AG04449 (cell line): ENCODE measurements around the gene IGF1R.

ENCODE experiments used
- CTCF ChIA-PET: fragments of 350-600 bp; formaldehyde crosslinking; extraction: SDS; loops from one replicate; lab custom pipeline; 2021; ENCODE audit warnings: antibody characterized with exemption; lab: Yijun Ruan, JAX
- POLR2A ChIA-PET: fragments of 400-600, 350-600 bp; formaldehyde crosslinking; extraction: SDS; loops from one replicate; lab custom pipeline; 2020; ENCODE audit warnings: antibody characterized with exemption, inconsistent platforms; lab: Yijun Ruan, JAX
- DNase-seq: peaks from one replicate; pipeline ENCODE4 v3.0.0-alpha.2; 2010; ENCODE audit warnings: low read depth, low spot score
- H3K4me3 ChIP-seq: 2 replicates; pipeline ENCODE4 v1.5.1; 2011; ENCODE audit warnings: low read depth, mild to moderate bottlenecking, control low read depth, low read length
- TF ChIP-seq, protein P1 (sequence below): IDR thresholded peaks from one replicate; pipeline ENCODE4 v1.5.1; 2011; ENCODE audit warnings: mild to moderate bottlenecking, moderate library complexity, low read length, control low read depth, inconsistent platforms; ENCODE audit not compliant: insufficient read depth; ENCODE audit errors: missing control alignments

The IGF1R gene

GRCh38 chr15:98643115-98643514 lies 5.2 kb upstream of the IGF1R start:
- POLR2A ChIA-PET, result no interaction called here
- H3K4me3 ChIP-seq, result no peak overlapping the region
- CTCF ChIA-PET, result interaction anchor here (0.9 to 2.9 kb wide), 2 partner anchors 123 to 433 kb away, joined by 3 to 15 read pairs; no protein-coding TSS in a partner anchor
- DNase-seq, result no peak
- TF ChIP-seq, protein P1, sequence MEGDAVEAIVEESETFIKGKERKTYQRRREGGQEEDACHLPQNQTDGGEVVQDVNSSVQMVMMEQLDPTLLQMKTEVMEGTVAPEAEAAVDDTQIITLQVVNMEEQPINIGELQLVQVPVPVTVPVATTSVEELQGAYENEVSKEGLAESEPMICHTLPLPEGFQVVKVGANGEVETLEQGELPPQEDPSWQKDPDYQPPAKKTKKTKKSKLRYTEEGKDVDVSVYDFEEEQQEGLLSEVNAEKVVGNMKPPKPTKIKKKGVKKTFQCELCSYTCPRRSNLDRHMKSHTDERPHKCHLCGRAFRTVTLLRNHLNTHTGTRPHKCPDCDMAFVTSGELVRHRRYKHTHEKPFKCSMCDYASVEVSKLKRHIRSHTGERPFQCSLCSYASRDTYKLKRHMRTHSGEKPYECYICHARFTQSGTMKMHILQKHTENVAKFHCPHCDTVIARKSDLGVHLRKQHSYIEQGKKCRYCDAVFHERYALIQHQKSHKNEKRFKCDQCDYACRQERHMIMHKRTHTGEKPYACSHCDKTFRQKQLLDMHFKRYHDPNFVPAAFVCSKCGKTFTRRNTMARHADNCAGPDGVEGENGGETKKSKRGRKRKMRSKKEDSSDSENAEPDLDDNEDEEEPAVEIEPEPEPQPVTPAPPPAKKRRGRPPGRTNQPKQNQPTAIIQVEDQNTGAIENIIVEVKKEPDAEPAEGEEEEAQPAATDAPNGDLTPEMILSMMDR, result no peak

GRCh38 chr15:98646546-98647025 lies 1.8 kb upstream of the IGF1R start:
- POLR2A ChIA-PET, result interaction anchor here (0.5 to 1.0 kb wide), 3 partner anchors 125 to 207 kb away, joined by 3 read pairs; no protein-coding TSS in a partner anchor
- H3K4me3 ChIP-seq, result peak overlapping the region; percentile 72
- CTCF ChIA-PET, result interaction anchor here (0.6 to 5.7 kb wide), 32 partner anchors 11 to 433 kb away, joined by 3 to 44 read pairs (median 4); no protein-coding TSS in a partner anchor
- DNase-seq, result no peak
- TF ChIP-seq, protein P1, result no peak

GRCh38 chr15:98647026-98647773 lies 1.1 kb upstream of the IGF1R start:
- ChIA-PET POLR2A (interaction anchor here (0.7 to 1.0 kb wide), 3 partner anchors 126 to 206 kb away, joined by 3 to 6 read pairs (median 3); no protein-coding TSS in a partner anchor), CTCF (interaction anchor here (0.6 to 5.7 kb wide), 31 partner anchors 12 to 433 kb away, joined by 3 to 44 read pairs (median 4); no protein-coding TSS in a partner anchor)
- no peak for DNase-seq
- H3K4me3 ChIP-seq, result peak overlapping the region; percentile 72
- TF ChIP-seq, protein P1, result peak; percentile 26

- POLR2A ChIA-PET, result interaction anchor here (1.0 kb wide), 1 partner anchor 207 kb away, joined by 7 read pairs; no protein-coding TSS in a partner anchor
- CTCF ChIA-PET, result interaction anchor here (0.8 to 5.7 kb wide), 7 partner anchors 10 to 427 kb away, joined by 4 to 44 read pairs (median 29); no protein-coding TSS in a partner anchor
- TF ChIP-seq, protein P1, result no peak
- DNase-seq, result no peak
- peak overlapping the region; percentile 87 for H3K4me3 ChIP-seq
These were observed 524 bp downstream of the IGF1R start for GRCh38 chr15:98648654-98649471.

DNA sequence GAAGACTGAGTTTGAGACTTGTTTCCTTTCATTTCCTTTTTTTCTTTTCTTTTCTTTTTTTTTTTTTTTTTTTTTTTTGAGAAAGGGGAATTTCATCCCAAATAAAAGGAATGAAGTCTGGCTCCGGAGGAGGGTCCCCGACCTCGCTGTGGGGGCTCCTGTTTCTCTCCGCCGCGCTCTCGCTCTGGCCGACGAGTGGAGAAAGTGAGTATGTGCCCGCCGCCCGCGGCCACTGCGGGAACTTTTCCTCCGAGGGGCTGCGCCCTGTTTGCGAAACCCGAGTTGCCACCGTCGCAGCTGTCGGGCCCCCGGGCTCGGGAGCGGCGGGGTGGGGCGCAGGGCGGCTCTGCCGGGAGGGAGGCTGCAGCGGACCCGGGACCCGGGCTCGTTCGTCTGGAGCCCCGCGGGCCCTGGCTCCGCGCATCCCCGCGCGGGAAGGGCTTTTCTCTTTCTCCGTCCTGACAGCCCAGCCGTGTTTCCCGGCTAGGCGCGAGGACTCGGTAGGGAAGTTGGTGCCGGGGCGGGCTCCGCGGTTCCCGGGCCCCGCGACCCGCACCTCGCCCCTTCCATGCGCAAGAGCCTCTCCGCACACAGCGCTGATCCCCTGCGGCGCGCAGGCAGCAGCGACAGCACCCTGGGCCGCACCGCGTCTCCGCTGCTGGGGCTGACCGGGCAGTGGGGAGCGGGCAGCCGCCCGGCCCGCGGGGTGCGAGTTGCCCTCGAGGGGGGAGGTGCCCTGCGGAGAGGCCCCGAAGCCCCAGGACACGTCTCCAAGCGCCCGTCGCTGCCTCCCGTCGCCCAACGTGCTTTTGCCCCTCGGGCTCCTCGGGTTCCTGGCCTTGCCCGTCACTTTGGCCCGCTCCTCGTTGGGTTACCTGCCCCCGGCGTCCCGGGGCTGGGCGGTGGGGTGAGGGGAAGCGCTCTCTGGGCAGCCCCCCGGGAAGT lies 1.4 kb downstream of the IGF1R start:
- POLR2A ChIA-PET, result interaction anchor here (0.6 to 1.0 kb wide), 3 partner anchors 22 to 225 kb away, joined by 4 to 7 read pairs (median 4); no protein-coding TSS in a partner anchor

More for the DNA sequence above, 1.4 kb downstream of the IGF1R start:
- peak overlapping the region; percentile 87 for H3K4me3 ChIP-seq
- TF ChIP-seq, protein P1, result no peak
- no peak for DNase-seq
- CTCF ChIA-PET, result interaction anchor here (0.8 to 5.7 kb wide), 11 partner anchors 10 to 427 kb away, joined by 3 to 44 read pairs (median 6); no protein-coding TSS in a partner anchor
